Neuron (in vitro differentiated cells): ENCODE data around the gene SLC25A33.
"Not testable (repeated sequence)": the region's sequence is repeated elsewhere in the genome, so short reads cannot be mapped to it uniquely, and the experiment has no call there.

ENCODE experiments used
- H2AFZ ChIP-seq: one replicate; pipeline ENCODE4 v1.6.1; 2013; ENCODE audit warnings: low read depth, mild to moderate bottlenecking, inconsistent platforms, low read length, moderate library complexity
- H3K27me3 ChIP-seq: one replicate; pipeline ENCODE4 v1.6.1; 2013; ENCODE audit warnings: low read length; ENCODE audit not compliant: insufficient read depth
- H3K36me3 ChIP-seq: one replicate; pipeline ENCODE4 v1.6.1; 2013; ENCODE audit warnings: low read length; ENCODE audit not compliant: insufficient read depth
- H3K4me1 ChIP-seq: one replicate; pipeline ENCODE4 v1.6.1; 2013; ENCODE audit warnings: low read length; ENCODE audit not compliant: insufficient read depth
- H3K4me3 ChIP-seq: 2 replicates; pipeline ENCODE4 v1.5.1; 2013; ENCODE audit warnings: mild to moderate bottlenecking, low read length, moderate library complexity
- H3K9me3 ChIP-seq: one replicate; pipeline ENCODE4 v1.6.1; 2013; ENCODE audit warnings: low read length

The SLC25A33 gene

DNA sequence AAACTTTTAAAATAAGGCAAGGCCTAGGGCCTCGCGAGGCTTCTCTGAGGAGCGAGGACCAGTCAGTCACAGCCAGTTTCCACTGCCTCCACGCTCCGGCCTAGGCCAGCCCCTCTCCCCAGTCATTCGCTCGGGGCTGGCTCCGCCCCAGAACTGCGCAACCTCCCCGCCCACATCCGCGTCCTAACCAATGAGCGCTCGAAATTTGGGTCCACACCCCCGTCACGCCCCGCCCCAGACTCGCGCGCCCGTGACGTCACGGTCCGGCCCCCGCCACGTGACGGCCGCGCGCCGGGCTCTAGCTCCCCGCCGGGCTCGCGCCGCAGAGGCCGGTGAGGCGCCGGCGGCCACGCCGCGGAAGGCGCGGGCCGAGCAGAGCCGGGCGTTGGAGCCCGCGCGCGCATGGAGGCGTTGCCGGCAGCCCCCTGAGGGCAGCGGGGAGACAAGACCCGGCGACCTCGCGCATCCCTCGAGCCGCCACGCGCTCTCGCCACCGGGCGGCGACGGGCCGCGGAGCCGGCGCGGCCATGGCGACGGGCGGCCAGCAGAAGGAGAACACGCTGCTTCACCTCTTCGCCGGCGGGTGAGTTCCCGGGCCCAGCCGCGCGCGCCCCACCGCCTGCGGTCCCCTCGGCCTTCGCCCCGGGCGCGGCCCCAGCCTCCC, at the start of gene SLC25A33:
TSS of gene SLC25A33 (plus strand) at position 301 of the 664 bp plus-strand sequence. CDS start at position 528, 227 bp downstream.
- Histone ChIP-seq H2AFZ (peak within 1 kb of the TSS; percentile 58), H3K4me1 (peaks cover 9% of the 10 kb centered on the region), H3K4me3 (peak within 1 kb of the TSS; percentile 71), H3K27me3 (no peaks in the 10 kb centered on the region), H3K9me3 (no peaks in the 10 kb centered on the region), H3K36me3 (peaks cover 4% of the 10 kb centered on the region)

- no peaks in the 10 kb centered on the region for H3K9me3 ChIP-seq
- no peaks in the 10 kb centered on the region for H3K27me3 ChIP-seq
- H3K4me1 ChIP-seq: no peaks in the 10 kb centered on the region
- no peak overlapping the region for H3K4me3 ChIP-seq
- H2AFZ ChIP-seq: no peak overlapping the region
- no peaks in the 10 kb centered on the region for H3K36me3 ChIP-seq
These were observed 48.5 kb upstream of the SLC25A33 start for GRCh38 chr1:9490605-9491339.

DNA sequence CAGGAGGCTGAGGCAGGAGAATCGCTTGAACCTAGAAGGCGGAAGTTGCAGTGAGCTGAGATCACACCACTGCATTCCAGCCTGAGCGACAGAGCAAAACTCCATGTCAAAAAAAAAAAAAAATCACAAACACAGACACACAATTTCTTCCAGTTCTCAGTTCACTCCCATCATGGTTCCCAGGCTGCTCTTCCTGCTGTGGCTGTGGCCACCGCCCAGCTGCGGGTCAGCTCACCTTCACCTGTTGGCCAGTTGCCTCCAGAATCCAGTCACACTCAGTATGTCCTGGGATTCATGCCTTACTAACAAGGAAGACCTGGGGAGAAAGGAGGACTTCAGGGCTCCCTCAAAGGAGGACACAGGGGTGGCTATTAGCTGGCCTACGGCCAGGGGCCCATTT, 45.9 kb upstream of the SLC25A33 start:
- H3K27me3 ChIP-seq: no peaks in the 10 kb centered on the region
- no peaks in the 10 kb centered on the region for H3K9me3 ChIP-seq
- no peaks in the 10 kb centered on the region for H3K4me1 ChIP-seq
- no peak overlapping the region for H3K4me3 ChIP-seq
- H2AFZ ChIP-seq: no peak overlapping the region
- H3K36me3 ChIP-seq: no peaks in the 10 kb centered on the region

- Histone ChIP-seq H2AFZ (peak overlapping the region; percentile 18), H3K4me3 (peak overlapping the region; percentile 1)
These were observed 44.1 kb upstream of the SLC25A33 start for GRCh38 chr1:9494936-9495758.

DNA sequence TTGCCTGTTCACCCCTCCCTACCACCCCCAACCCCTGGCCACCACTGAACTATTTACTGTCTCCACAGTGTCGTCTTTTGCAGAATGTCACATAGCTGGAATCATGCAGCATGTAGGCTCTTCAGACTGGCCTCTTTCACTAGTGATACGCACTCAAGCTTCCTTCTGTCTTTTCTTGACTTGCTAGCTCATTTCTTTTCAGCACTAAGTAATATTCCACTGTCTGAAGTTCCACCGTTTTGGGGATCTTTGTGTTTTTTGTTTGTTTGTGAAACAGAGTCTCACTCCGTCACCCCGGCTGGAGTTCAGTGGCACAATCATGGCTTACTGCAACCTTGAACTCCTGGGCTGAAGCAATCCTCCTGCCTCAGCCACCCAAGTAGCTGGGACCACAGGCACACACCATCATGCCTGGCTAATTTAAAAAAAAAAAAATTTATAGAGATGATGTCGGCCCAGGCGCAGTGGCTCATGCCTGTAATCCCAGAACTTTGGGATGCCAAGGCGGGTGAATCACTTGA, 43.4 kb upstream of the SLC25A33 start:
- no peak overlapping the region for H3K4me3 ChIP-seq
- no peak overlapping the region for H2AFZ ChIP-seq
- no peaks in the 10 kb centered on the region for H3K27me3 ChIP-seq
- no peaks in the 10 kb centered on the region for H3K36me3 ChIP-seq
- no peaks in the 10 kb centered on the region for H3K4me1 ChIP-seq
- H3K9me3 ChIP-seq: no peaks in the 10 kb centered on the region

More at GRCh38 chr1:9494936-9495758, 44.1 kb upstream of the SLC25A33 start:
- Histone ChIP-seq H3K4me1 (no peaks in the 10 kb centered on the region), H3K9me3 (no peaks in the 10 kb centered on the region), H3K27me3 (no peaks in the 10 kb centered on the region), H3K36me3 (no peaks in the 10 kb centered on the region)

- Histone ChIP-seq H3K27me3 (no peaks in the 10 kb centered on the region), H3K36me3 (no peaks in the 10 kb centered on the region), H3K9me3 (no peaks in the 10 kb centered on the region), H3K4me3 (no peak overlapping the region), H2AFZ (no peak overlapping the region), H3K4me1 (no peaks in the 10 kb centered on the region)
These were observed 38.2 kb upstream of the SLC25A33 start for GRCh38 chr1:9500756-9501754.

GRCh38 chr1:9503001-9503675, 36.1 kb upstream of the SLC25A33 start:
- Histone ChIP-seq H3K9me3 (no peaks in the 10 kb centered on the region), H3K4me3 (no peak overlapping the region), H3K36me3 (no peaks in the 10 kb centered on the region)

GRCh38 chr1:9505143-9505542, 34.1 kb upstream of the SLC25A33 start:
- Histone ChIP-seq H3K27me3 (no peaks in the 10 kb centered on the region), H2AFZ (no peak overlapping the region), H3K9me3 (no peaks in the 10 kb centered on the region), H3K4me1 (no peaks in the 10 kb centered on the region), H3K4me3 (no peak overlapping the region), H3K36me3 (no peaks in the 10 kb centered on the region)

More at GRCh38 chr1:9503001-9503675, 36.1 kb upstream of the SLC25A33 start:
- Histone ChIP-seq H3K27me3 (no peaks in the 10 kb centered on the region), H2AFZ (no peak overlapping the region), H3K4me1 (no peaks in the 10 kb centered on the region)

DNA sequence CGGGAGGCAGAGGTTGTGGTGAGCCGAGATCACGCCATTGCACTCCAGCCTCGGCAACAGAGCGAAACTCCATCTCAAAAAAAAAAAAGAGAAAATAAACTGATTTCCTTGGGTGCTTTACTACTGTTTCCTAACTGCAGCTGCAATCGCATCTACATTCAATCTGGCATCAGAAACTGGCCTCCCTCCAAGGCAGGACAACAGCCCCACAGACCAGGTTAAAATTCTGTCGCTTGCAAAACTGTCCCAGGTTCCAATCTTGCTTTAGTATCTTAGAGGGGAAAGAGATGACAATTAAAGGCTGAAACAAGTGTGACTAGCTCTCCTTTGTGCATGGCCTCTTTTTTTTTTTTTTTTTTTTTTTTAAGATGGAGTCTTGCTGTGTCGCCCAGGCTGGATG, 32.4 kb upstream of the SLC25A33 start:
- no peaks in the 10 kb centered on the region for H3K27me3 ChIP-seq
- no peaks in the 10 kb centered on the region for H3K9me3 ChIP-seq
- no peak overlapping the region for H3K4me3 ChIP-seq
- no peak overlapping the region for H2AFZ ChIP-seq
- no peaks in the 10 kb centered on the region for H3K4me1 ChIP-seq
- H3K36me3 ChIP-seq: no peaks in the 10 kb centered on the region

DNA sequence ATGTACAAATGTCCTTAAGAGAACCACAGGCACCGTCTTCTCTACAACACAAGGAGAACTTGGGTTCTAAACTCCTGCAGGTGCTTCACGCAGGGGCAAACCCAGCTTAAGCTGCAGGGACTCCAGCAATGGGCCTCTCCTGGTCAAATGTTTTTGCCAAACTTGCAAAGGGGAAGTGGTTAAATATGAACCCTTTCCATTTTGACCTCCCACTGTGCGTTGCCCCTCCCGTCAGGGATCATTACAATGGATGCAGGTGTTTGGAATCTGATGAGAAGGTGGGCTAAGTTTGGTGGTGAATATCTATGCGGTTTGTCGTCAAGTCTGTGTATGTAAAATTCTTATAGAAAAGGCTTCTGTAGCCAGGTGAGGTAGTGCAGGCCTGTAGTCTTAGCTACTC, 29.1 kb upstream of the SLC25A33 start:
- Histone ChIP-seq H3K9me3 (no peaks in the 10 kb centered on the region), H3K4me3 (no peak overlapping the region)

DNA sequence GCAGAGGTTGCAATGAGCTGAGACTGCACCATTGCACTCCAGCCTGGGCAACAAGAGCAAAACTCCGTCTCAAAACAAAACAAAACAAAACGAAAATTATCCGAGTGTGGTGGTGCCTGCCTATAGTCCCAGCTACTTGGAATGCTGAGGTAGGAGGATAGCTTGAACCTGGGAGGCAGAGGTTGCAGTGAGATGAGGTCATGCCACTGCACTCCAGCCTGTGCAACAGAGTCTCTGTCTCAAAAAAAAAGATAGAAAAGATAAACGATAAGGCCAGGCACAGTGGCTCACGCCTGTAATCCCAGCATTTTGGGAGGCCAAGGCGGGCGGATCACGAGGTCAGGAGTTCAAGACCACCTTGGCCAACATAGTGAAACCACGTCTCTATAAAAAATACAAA, 23.7 kb upstream of the SLC25A33 start:
- H3K36me3 ChIP-seq, H3K9me3 ChIP-seq, H2AFZ ChIP-seq, H3K27me3 ChIP-seq, H3K4me1 ChIP-seq, H3K4me3 ChIP-seq: not testable (repeated sequence)

More for the DNA sequence above, 29.1 kb upstream of the SLC25A33 start:
- Histone ChIP-seq H3K36me3 (no peaks in the 10 kb centered on the region), H2AFZ (no peak overlapping the region), H3K27me3 (no peaks in the 10 kb centered on the region), H3K4me1 (no peaks in the 10 kb centered on the region)
